ENCODE results near the gene PCGF3.
"Not testable (repeated sequence)": the region's sequence is repeated elsewhere in the genome, so short reads cannot be mapped to it uniquely, and the experiment has no call there.

Gene PCGF3

GRCh38 chr4:663046-663437, 42.6 kb upstream of the PCGF3 start:
- Histone ChIP-seq H3K4me3 (ENCODE audit: low read depth, low read length) (peak overlapping the region; percentile 80), H3K27ac (ENCODE audit: low read depth, low read length) (no peak overlapping the region), H2AFZ (ENCODE audit: low read length, unreplicated experiment) (peak overlapping the region; percentile 36)

GRCh38 chr4:663438-664428, 41.9 kb upstream of the PCGF3 start:
- H3K4me3 ChIP-seq (ENCODE audit: low read depth, low read length): peak overlapping the region; percentile 80
- H3K79me2 ChIP-seq (ENCODE audit: control insufficient read depth, insufficient read depth, low read length, unreplicated experiment): no peaks in the 10 kb centered on the region
- no peaks in the 10 kb centered on the region for H3K4me1 ChIP-seq (ENCODE audit: control insufficient read depth, insufficient read depth, low read length, unreplicated experiment)
- H3K27me3 ChIP-seq (ENCODE audit: insufficient read depth, low read length): peaks cover 15% of the 10 kb centered on the region
- H3K27ac ChIP-seq (ENCODE audit: low read depth, low read length): no peak overlapping the region
- H2AFZ ChIP-seq (ENCODE audit: low read length, unreplicated experiment): peak overlapping the region; percentile 36
- no peaks in the 10 kb centered on the region for H3K36me3 ChIP-seq (ENCODE audit: insufficient read depth, low read length)

More at GRCh38 chr4:663046-663437, 42.6 kb upstream of the PCGF3 start:
- H3K27me3 ChIP-seq (ENCODE audit: insufficient read depth, low read length): peaks cover 15% of the 10 kb centered on the region
- H3K36me3 ChIP-seq (ENCODE audit: insufficient read depth, low read length): no peaks in the 10 kb centered on the region
- no peaks in the 10 kb centered on the region for H3K4me1 ChIP-seq (ENCODE audit: control insufficient read depth, insufficient read depth, low read length, unreplicated experiment)
- no peaks in the 10 kb centered on the region for H3K79me2 ChIP-seq (ENCODE audit: control insufficient read depth, insufficient read depth, low read length, unreplicated experiment)

- Histone ChIP-seq H3K27me3 (ENCODE audit: insufficient read depth, low read length) (peaks cover 15% of the 10 kb centered on the region), H3K36me3 (ENCODE audit: insufficient read depth, low read length) (no peaks in the 10 kb centered on the region), H3K4me3 (ENCODE audit: low read depth, low read length) (no peak overlapping the region), H2AFZ (ENCODE audit: low read length, unreplicated experiment) (no peak overlapping the region), H3K79me2 (ENCODE audit: control insufficient read depth, insufficient read depth, low read length, unreplicated experiment) (no peaks in the 10 kb centered on the region), H3K27ac (ENCODE audit: low read depth, low read length) (no peak overlapping the region), H3K4me1 (ENCODE audit: control insufficient read depth, insufficient read depth, low read length, unreplicated experiment) (no peaks in the 10 kb centered on the region)
Measured at GRCh38 chr4:664713-665231, 40.9 kb upstream of the PCGF3 start.

- Histone ChIP-seq H2AFZ (ENCODE audit: low read length, unreplicated experiment) (no peak overlapping the region), H3K4me1 (ENCODE audit: control insufficient read depth, insufficient read depth, low read length, unreplicated experiment) (no peaks in the 10 kb centered on the region), H3K36me3 (ENCODE audit: insufficient read depth, low read length) (peaks cover under 1% of the 10 kb centered on the region; the same call in 1 of the 2 replicates), H3K27me3 (ENCODE audit: insufficient read depth, low read length) (peaks cover 15% of the 10 kb centered on the region), H3K27ac (ENCODE audit: low read depth, low read length) (no peak overlapping the region), H3K4me3 (ENCODE audit: low read depth, low read length) (no peak overlapping the region), H3K79me2 (ENCODE audit: control insufficient read depth, insufficient read depth, low read length, unreplicated experiment) (no peaks in the 10 kb centered on the region)
Measured at GRCh38 chr4:665381-665750, 40.3 kb upstream of the PCGF3 start.

GRCh38 chr4:665751-666435, 39.7 kb upstream of the PCGF3 start:
- Histone ChIP-seq H3K4me3 (ENCODE audit: low read depth, low read length) (no peak overlapping the region), H3K4me1 (ENCODE audit: control insufficient read depth, insufficient read depth, low read length, unreplicated experiment) (no peaks in the 10 kb centered on the region), H3K27ac (ENCODE audit: low read depth, low read length) (no peak overlapping the region), H3K27me3 (ENCODE audit: insufficient read depth, low read length) (peaks cover 15% of the 10 kb centered on the region), H2AFZ (ENCODE audit: low read length, unreplicated experiment) (no peak overlapping the region), H3K79me2 (ENCODE audit: control insufficient read depth, insufficient read depth, low read length, unreplicated experiment) (no peaks in the 10 kb centered on the region), H3K36me3 (ENCODE audit: insufficient read depth, low read length) (peaks cover 6% of the 10 kb centered on the region; the same call in 1 of the 2 replicates)

GRCh38 chr4:666436-666810, 39.2 kb upstream of the PCGF3 start:
- Histone ChIP-seq H3K36me3 (ENCODE audit: insufficient read depth, low read length) (peaks cover 9% of the 10 kb centered on the region; the same call in 1 of the 2 replicates), H2AFZ (ENCODE audit: low read length, unreplicated experiment) (no peak overlapping the region), H3K4me1 (ENCODE audit: control insufficient read depth, insufficient read depth, low read length, unreplicated experiment) (no peaks in the 10 kb centered on the region), H3K4me3 (ENCODE audit: low read depth, low read length) (no peak overlapping the region), H3K27me3 (ENCODE audit: insufficient read depth, low read length) (peaks cover 15% of the 10 kb centered on the region), H3K79me2 (ENCODE audit: control insufficient read depth, insufficient read depth, low read length, unreplicated experiment) (no peaks in the 10 kb centered on the region), H3K27ac (ENCODE audit: low read depth, low read length) (no peak overlapping the region)

GRCh38 chr4:666822-667544, 38.6 kb upstream of the PCGF3 start:
- Histone ChIP-seq H3K79me2 (ENCODE audit: control insufficient read depth, insufficient read depth, low read length, unreplicated experiment) (no peaks in the 10 kb centered on the region), H2AFZ (ENCODE audit: low read length, unreplicated experiment) (no peak overlapping the region), H3K4me3 (ENCODE audit: low read depth, low read length) (no peak overlapping the region), H3K36me3 (ENCODE audit: insufficient read depth, low read length) (peaks cover 14% of the 10 kb centered on the region; the same call in 1 of the 2 replicates), H3K27ac (ENCODE audit: low read depth, low read length) (no peak overlapping the region), H3K4me1 (ENCODE audit: control insufficient read depth, insufficient read depth, low read length, unreplicated experiment) (no peaks in the 10 kb centered on the region), H3K27me3 (ENCODE audit: insufficient read depth, low read length) (peaks cover 15% of the 10 kb centered on the region)

- Histone ChIP-seq H3K4me1 (ENCODE audit: control insufficient read depth, insufficient read depth, low read length, unreplicated experiment) (no peaks in the 10 kb centered on the region), H3K36me3 (ENCODE audit: insufficient read depth, low read length) (peaks cover 16% of the 10 kb centered on the region; the same call in 1 of the 2 replicates), H3K79me2 (ENCODE audit: control insufficient read depth, insufficient read depth, low read length, unreplicated experiment) (no peaks in the 10 kb centered on the region), H3K4me3 (ENCODE audit: low read depth, low read length) (no peak overlapping the region), H2AFZ (ENCODE audit: low read length, unreplicated experiment) (no peak overlapping the region), H3K27ac (ENCODE audit: low read depth, low read length) (no peak overlapping the region), H3K27me3 (ENCODE audit: insufficient read depth, low read length) (peaks cover 15% of the 10 kb centered on the region)
Measured at GRCh38 chr4:667545-667925, 38.1 kb upstream of the PCGF3 start.

GRCh38 chr4:668219-668618, 37.4 kb upstream of the PCGF3 start:
- not testable (repeated sequence) for H3K4me3 ChIP-seq (ENCODE audit: low read depth, low read length); H2AFZ ChIP-seq (ENCODE audit: low read length, unreplicated experiment); H3K79me2 ChIP-seq (ENCODE audit: control insufficient read depth, insufficient read depth, low read length, unreplicated experiment); H3K27ac ChIP-seq (ENCODE audit: low read depth, low read length); H3K4me1 ChIP-seq (ENCODE audit: control insufficient read depth, insufficient read depth, low read length, unreplicated experiment)
- peaks cover 12% of the 10 kb centered on the region for H3K27me3 ChIP-seq (ENCODE audit: insufficient read depth, low read length)
- H3K36me3 ChIP-seq (ENCODE audit: insufficient read depth, low read length): peaks cover 16% of the 10 kb centered on the region; the same call in 1 of the 2 replicates

- not testable (repeated sequence) for H2AFZ ChIP-seq (ENCODE audit: low read length, unreplicated experiment); H3K79me2 ChIP-seq (ENCODE audit: control insufficient read depth, insufficient read depth, low read length, unreplicated experiment); H3K4me1 ChIP-seq (ENCODE audit: control insufficient read depth, insufficient read depth, low read length, unreplicated experiment); H3K27ac ChIP-seq (ENCODE audit: low read depth, low read length); H3K27me3 ChIP-seq (ENCODE audit: insufficient read depth, low read length); H3K4me3 ChIP-seq (ENCODE audit: low read depth, low read length)
- H3K36me3 ChIP-seq (ENCODE audit: insufficient read depth, low read length): peaks cover 16% of the 10 kb centered on the region; the same call in 1 of the 2 replicates
Measured at GRCh38 chr4:669806-670559, 35.6 kb upstream of the PCGF3 start.
